HCT116 (cell line): ENCODE data around the gene RNASET2. TPM values are rescaled to one million over a fixed set of nuclear protein-coding genes. Genes with fewer than 3 reads are reported as not detected.

Experiments used
- ATAC-seq: fragments of 200-7000 bp; cut with Tn5 transposase; 2 replicates; pipeline ENCODE4 v1.9.1; 2020; ENCODE audit warnings: mild to moderate bottlenecking, moderate library complexity
- BruUV-seq: library from RNA; stranded (reverse); fragments of 400-500 nt; replicated peaks from 2 replicates; lab custom pipeline; 2021; lab: Mats Ljungman, UMichigan
- CTCF ChIA-PET: fragments of 300-600 bp; sonication (Branson Sonifier 250); formaldehyde crosslinking; loops from one replicate; lab custom pipeline; 2021; ENCODE audit warnings: antibody characterized with exemption; lab: Charles Lee
- POLR2A ChIA-PET: fragments of 300-600, 350-600 bp; sonication (Branson Sonifier 250); formaldehyde crosslinking; loops from one replicate; lab custom pipeline; 2021; ENCODE audit warnings: antibody characterized with exemption; lab: Charles Lee
- RAD21 ChIA-PET, 2 experiments: fragments of 300-600 bp; sonication (Branson Sonifier 250); formaldehyde crosslinking; loops; one replicate each; lab custom pipeline; 2023; ENCODE audit warnings: low total read pairs in 2 of 2; ENCODE audit not compliant: uncharacterized antibody in 2 of 2, unreplicated experiment in 2 of 2, low non-redundant PET in 1 of 2; lab: Charles Lee
- DNase-seq: peaks from one replicate; pipeline ENCODE4 v3.0.0-alpha.2; 2010; ENCODE audit warnings: low read depth, low spot score
- H2AFZ ChIP-seq: fragments of 200-600 bp; shearing (Covaris generic), sonication (generic); 2 replicates; pipeline ENCODE4 v1.6.1; 2017; ENCODE audit warnings: low read depth, mixed run types, mixed read lengths, antibody characterized with exemption, low read length; ENCODE audit not compliant: poor library complexity, severe bottlenecking
- H3K27ac ChIP-seq: 2 replicates; pipeline ENCODE4 v1.5.1; 2012; ENCODE audit warnings: low read depth, low read length
- H3K27me3 ChIP-seq: fragments of 200-600 bp; sonication (generic); 2 replicates; pipeline ENCODE4 v1.6.1; 2016; ENCODE audit warnings: mixed run types, low read length, mixed read lengths; ENCODE audit not compliant: insufficient read depth
- H3K36me3 ChIP-seq, 2 experiments: fragments of 200-500 bp in 1 of 2; fragments of 200-600 bp in 1 of 2; sonication (Bioruptor generic) in 1 of 2; sonication (generic) in 1 of 2; 2 replicates each; pipeline versions ENCODE4 v1.5.1 to v1.6.1; 2014 to 2016; ENCODE audit warnings: low read length in 2 of 2, inconsistent platforms in 1 of 2, mixed read lengths in 1 of 2, mixed run types in 1 of 2; ENCODE audit not compliant: insufficient read depth in 2 of 2, control insufficient read depth in 1 of 2
- H3K4me1 ChIP-seq, 2 experiments: fragments of 200-600 bp in 1 of 2; sonication (generic) in 1 of 2; 2 replicates each; pipeline versions ENCODE4 v1.5.1 to v1.6.1; 2012 to 2017; ENCODE audit warnings: low read length in 2 of 2, inconsistent platforms in 1 of 2, mild to moderate bottlenecking in 1 of 2, mixed read lengths in 1 of 2, mixed run types in 1 of 2, moderate library complexity in 1 of 2; ENCODE audit not compliant: insufficient read depth in 2 of 2, control insufficient read depth in 1 of 2
- H3K4me2 ChIP-seq: fragments of 200-600 bp; sonication (generic); 2 replicates; pipeline ENCODE4 v1.6.1; 2017; ENCODE audit warnings: mixed run types, low read length, mixed read lengths
- H3K4me3 ChIP-seq, 2 experiments: fragments of 200-600 bp in 1 of 2; sonication (generic) in 1 of 2; replicated peaks in 1 of 2; 2 replicates each; pipeline ENCODE4 v1.5.1; 2011 to 2016; ENCODE audit warnings: low read length in 2 of 2, control low read depth in 1 of 2, low read depth in 1 of 2, mild to moderate bottlenecking in 1 of 2, mixed read lengths in 1 of 2, mixed run types in 1 of 2
- H3K79me2 ChIP-seq: fragments of 200-600 bp; sonication (generic); 2 replicates; pipeline ENCODE4 v1.6.1; 2017; ENCODE audit warnings: mild to moderate bottlenecking, mixed run types, low read length, moderate library complexity, mixed read lengths; ENCODE audit not compliant: insufficient read depth
- H3K9ac ChIP-seq: fragments of 200-600 bp; sonication (generic); 2 replicates; pipeline ENCODE4 v1.6.1; 2016; ENCODE audit warnings: low read length, mixed read lengths
- H3K9me2 ChIP-seq: fragments of 200-600 bp; sonication (generic), shearing (Covaris generic); 2 replicates; pipeline ENCODE4 v1.6.1; 2017; ENCODE audit warnings: mixed run types, mild to moderate bottlenecking, moderate library complexity; ENCODE audit not compliant: insufficient read depth
- H3K9me3 ChIP-seq, 2 experiments: fragments of 200-500 bp in 1 of 2; fragments of 200-600 bp in 1 of 2; sonication (Bioruptor generic) in 1 of 2; sonication (generic) in 1 of 2; 2 replicates each; pipeline ENCODE4 v1.6.1; 2014 to 2017; ENCODE audit warnings: low read length in 2 of 2, mixed read lengths in 2 of 2, inconsistent platforms in 1 of 2, low read depth in 1 of 2, mild to moderate bottlenecking in 1 of 2, mixed run types in 1 of 2, moderate library complexity in 1 of 2; ENCODE audit not compliant: control insufficient read depth in 1 of 2, insufficient read depth in 1 of 2
- H4K20me1 ChIP-seq: fragments of 200-600 bp; sonication (generic), shearing (Covaris generic); 2 replicates; pipeline ENCODE4 v1.6.1; 2017; ENCODE audit warnings: mixed run types, mild to moderate bottlenecking, moderate library complexity; ENCODE audit not compliant: insufficient read depth
- CBX3 ChIP-seq: IDR thresholded peaks from 2 replicates; pipeline ENCODE4 v1.6.1; 2012; ENCODE audit warnings: low read depth
- CEBPB ChIP-seq: IDR thresholded peaks from 2 replicates; pipeline ENCODE4 v1.6.1; 2012; ENCODE audit warnings: low read depth
- EGR1 ChIP-seq: IDR thresholded peaks from 2 replicates; pipeline ENCODE4 v1.6.1; 2012; ENCODE audit warnings: low read depth
- ELF1 ChIP-seq: IDR thresholded peaks from 2 replicates; pipeline ENCODE4 v1.6.1; 2012; ENCODE audit warnings: low read depth, borderline replicate concordance
- EZH2 ChIP-seq: fragments of 200-600 bp; sonication (generic); IDR thresholded peaks from 2 replicates; pipeline ENCODE4 v1.6.1; 2017; ENCODE audit warnings: antibody characterized with exemption, mixed run types
- EZH2phosphoT487 ChIP-seq: fragments of 200-600 bp; IDR thresholded peaks from 2 replicates; pipeline ENCODE4 v1.6.1; 2018; ENCODE audit warnings: antibody characterized with exemption, borderline replicate concordance
- JUND ChIP-seq: IDR thresholded peaks from 2 replicates; pipeline ENCODE4 v1.6.1; 2012
- POLR2AphosphoS5 ChIP-seq: IDR thresholded peaks from 2 replicates; pipeline ENCODE4 v1.6.1; 2011; ENCODE audit warnings: mild to moderate bottlenecking, low read depth, low read length, moderate library complexity
- RAD21 ChIP-seq: IDR thresholded peaks from 2 replicates; pipeline ENCODE4 v1.6.1; 2012; ENCODE audit warnings: low read depth, mild to moderate bottlenecking
- SIN3A ChIP-seq: IDR thresholded peaks from 2 replicates; pipeline ENCODE4 v1.6.1; 2012; ENCODE audit warnings: low read depth
- SRF ChIP-seq: IDR thresholded peaks from 2 replicates; pipeline ENCODE4 v1.6.1; 2012; ENCODE audit warnings: low read depth
- YY1 ChIP-seq: IDR thresholded peaks from 2 replicates; pipeline ENCODE4 v1.6.1; 2011; ENCODE audit warnings: low read length, low read depth, moderate library complexity, mild to moderate bottlenecking; ENCODE audit not compliant: insufficient replicate concordance; ENCODE audit errors: extremely low read depth
- ZFX ChIP-seq: fragments of 450-650 bp; IDR thresholded peaks from 2 replicates; pipeline ENCODE4 v1.6.1; 2017
- ZNF274 ChIP-seq: fragments of 200-500 bp; sonication (Bioruptor generic); IDR thresholded peaks from 2 replicates; pipeline ENCODE4 v1.6.1; 2014; ENCODE audit warnings: mild to moderate bottlenecking, low read depth, low read length, inconsistent platforms
- intact Hi-C: fragments of 100-400 bp; cut with micrococcal nuclease; formaldehyde crosslinking; loops from 2 replicates; pipeline ENCODE4 v1.10.0; 2022
- total RNA-seq: library from RNA; stranded (reverse); gene quantifications from one replicate; pipeline ENCODE4 v1.2.1, GENCODE V29; 2021; ENCODE audit not compliant: unreplicated experiment
- TF ChIP-seq, protein P1 (sequence below): IDR thresholded peaks from 2 replicates; pipeline ENCODE4 v1.6.1; 2012
- TF ChIP-seq, protein P2 (sequence below), 3 experiments: fragments of 200-600 bp in 1 of 3; sonication (generic) in 1 of 3; IDR thresholded peaks in 2 of 3; conservative IDR thresholded peaks in 1 of 3; 2 replicates each; pipeline ENCODE4 v1.5.1; 2012 to 2017; ENCODE audit warnings: low read depth in 2 of 3, low read length in 2 of 3, antibody characterized with exemption in 1 of 3, borderline replicate concordance in 1 of 3, control low read depth in 1 of 3, mild to moderate bottlenecking in 1 of 3, mixed read lengths in 1 of 3, mixed run types in 1 of 3, moderate library complexity in 1 of 3; ENCODE audit not compliant: insufficient read depth in 1 of 3
- TF ChIP-seq, protein P3 (sequence below): IDR thresholded peaks from 2 replicates; pipeline ENCODE4 v1.6.1; 2012

RNASET2 gene
- total RNA-seq, 1 experiment from 2014 or later, result 32.8 TPM

DNA sequence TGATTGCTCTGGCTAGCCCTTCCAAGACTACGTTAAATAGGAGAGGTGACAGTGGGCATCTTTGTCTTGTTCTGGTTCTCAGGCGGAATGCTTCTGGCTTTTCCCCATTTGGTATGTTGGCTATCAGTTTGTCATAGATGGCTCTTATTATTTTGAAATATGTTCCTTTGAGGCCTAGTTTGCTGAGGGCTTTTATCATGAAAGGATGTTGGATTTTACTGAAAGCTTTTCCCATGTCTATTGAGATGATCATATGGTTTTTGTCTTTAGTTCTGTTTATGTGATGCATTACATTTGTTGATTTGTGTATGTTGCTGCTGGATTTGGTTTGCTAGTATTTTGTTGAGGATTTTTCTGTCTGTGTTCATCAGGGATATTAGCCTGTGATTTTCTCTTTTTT is 9.9 kb upstream of the RNASET2 start:
- Histone ChIP-seq H3K9me2 (no peaks in the 10 kb centered on the region), H3K79me2 (no peaks in the 10 kb centered on the region), H2AFZ (no peak overlapping the region), H3K9ac (no peak overlapping the region), H3K27me3 (no peaks in the 10 kb centered on the region)
- CTCF ChIA-PET, result no interaction called here
- TF ChIP-seq SRF, result no peak
- no peak for TF ChIP-seq ELF1
- no peak for TF ChIP-seq POLR2AphosphoS5
- TF ChIP-seq, protein P1, sequence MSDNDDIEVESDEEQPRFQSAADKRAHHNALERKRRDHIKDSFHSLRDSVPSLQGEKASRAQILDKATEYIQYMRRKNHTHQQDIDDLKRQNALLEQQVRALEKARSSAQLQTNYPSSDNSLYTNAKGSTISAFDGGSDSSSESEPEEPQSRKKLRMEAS, result no peak
- no peak for TF ChIP-seq ZFX
- TF ChIP-seq CBX3, result no peak
- no peak for TF ChIP-seq RAD21
- no peak for TF ChIP-seq YY1
- TF ChIP-seq EGR1, result no peak
- no peak for TF ChIP-seq EZH2
- TF ChIP-seq ZNF274, result no peak
- TF ChIP-seq EZH2phosphoT487, result no peak
- TF ChIP-seq CEBPB, result no peak
- no peak for TF ChIP-seq JUND
- TF ChIP-seq, protein P2, sequence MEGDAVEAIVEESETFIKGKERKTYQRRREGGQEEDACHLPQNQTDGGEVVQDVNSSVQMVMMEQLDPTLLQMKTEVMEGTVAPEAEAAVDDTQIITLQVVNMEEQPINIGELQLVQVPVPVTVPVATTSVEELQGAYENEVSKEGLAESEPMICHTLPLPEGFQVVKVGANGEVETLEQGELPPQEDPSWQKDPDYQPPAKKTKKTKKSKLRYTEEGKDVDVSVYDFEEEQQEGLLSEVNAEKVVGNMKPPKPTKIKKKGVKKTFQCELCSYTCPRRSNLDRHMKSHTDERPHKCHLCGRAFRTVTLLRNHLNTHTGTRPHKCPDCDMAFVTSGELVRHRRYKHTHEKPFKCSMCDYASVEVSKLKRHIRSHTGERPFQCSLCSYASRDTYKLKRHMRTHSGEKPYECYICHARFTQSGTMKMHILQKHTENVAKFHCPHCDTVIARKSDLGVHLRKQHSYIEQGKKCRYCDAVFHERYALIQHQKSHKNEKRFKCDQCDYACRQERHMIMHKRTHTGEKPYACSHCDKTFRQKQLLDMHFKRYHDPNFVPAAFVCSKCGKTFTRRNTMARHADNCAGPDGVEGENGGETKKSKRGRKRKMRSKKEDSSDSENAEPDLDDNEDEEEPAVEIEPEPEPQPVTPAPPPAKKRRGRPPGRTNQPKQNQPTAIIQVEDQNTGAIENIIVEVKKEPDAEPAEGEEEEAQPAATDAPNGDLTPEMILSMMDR (IDR thresholded peaks at IDR 0.05 in 2 of 3, conservative IDR thresholded peaks at IDR 0.05 in 1 of 3; ENCODE audit: borderline replicate concordance in 1 of 3, insufficient read depth in 1 of 3, low read depth in 2 of 3, low read length in 2 of 3), result no peak
- TF ChIP-seq, protein P3, sequence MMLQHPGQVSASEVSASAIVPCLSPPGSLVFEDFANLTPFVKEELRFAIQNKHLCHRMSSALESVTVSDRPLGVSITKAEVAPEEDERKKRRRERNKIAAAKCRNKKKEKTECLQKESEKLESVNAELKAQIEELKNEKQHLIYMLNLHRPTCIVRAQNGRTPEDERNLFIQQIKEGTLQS, result no peak
- no peak for TF ChIP-seq SIN3A
- TF ChIP-seq, all 23 proteins: peak for 0
- DNase-seq (no peak), ATAC-seq (no peak)
- BruUV-seq, result no TSS peak
- Histone ChIP-seq H3K4me2 (no peak overlapping the region), H3K9me3 (no peaks in the 10 kb centered on the region), H4K20me1 (no peaks in the 10 kb centered on the region), H3K4me3 (no peak overlapping the region), H3K27ac (no peak overlapping the region), H3K4me1 (no peaks in the 10 kb centered on the region), H3K36me3 (no peaks in the 10 kb centered on the region)
- intact Hi-C loops, result no loop called here
- POLR2A ChIA-PET, result no interaction called here
- RAD21 ChIA-PET, result no interaction called here
